Mesothelial cell of epicardium (in vitro differentiated cells): ENCODE measurements around the gene FAM83G. TPM values are rescaled to one million over a fixed set of nuclear protein-coding genes. Genes with fewer than 3 reads are reported as not detected.

Experiments used
- DNase-seq, 2 experiments: peaks; one replicate each; pipeline ENCODE4 v3.0.0; 2021; ENCODE audit warnings: low spot score in 2 of 2; ENCODE audit not compliant: unreplicated experiment in 2 of 2
- H3K27ac Mint-ChIP-seq: 2 replicates; pipeline ENCODE4 v1.8.0; 2021; ENCODE audit warnings: mixed read lengths
- H3K27me3 Mint-ChIP-seq: 2 replicates; pipeline ENCODE4 v1.8.0; 2021; ENCODE audit warnings: low read depth, mixed read lengths
- H3K36me3 Mint-ChIP-seq: 2 replicates; pipeline ENCODE4 v1.8.0; 2021; ENCODE audit warnings: mixed read lengths
- H3K4me1 Mint-ChIP-seq: 2 replicates; pipeline ENCODE4 v1.8.0; 2021; ENCODE audit warnings: mixed read lengths
- H3K4me3 Mint-ChIP-seq: 2 replicates; pipeline ENCODE4 v1.8.0; 2021; ENCODE audit warnings: mild to moderate bottlenecking, moderate library complexity, mixed read lengths
- H3K9me3 Mint-ChIP-seq: 2 replicates; pipeline ENCODE4 v1.8.0; 2021; ENCODE audit warnings: mixed read lengths
- total RNA-seq: library from RNA; stranded (reverse); gene quantifications from 3 replicates; pipeline ENCODE4 v1.2.1, GENCODE V29; 2021
- TF ChIP-seq, protein P1 (sequence below): fragments of 200-600 bp; sonication (generic); IDR thresholded peaks from one replicate; pipeline ENCODE4 v1.5.0; 2021; ENCODE audit warnings: antibody characterized with exemption; ENCODE audit not compliant: unreplicated experiment

FAM83G gene
- total RNA-seq, 1 donor from 2014 or later, result 14.5 TPM

DNA sequence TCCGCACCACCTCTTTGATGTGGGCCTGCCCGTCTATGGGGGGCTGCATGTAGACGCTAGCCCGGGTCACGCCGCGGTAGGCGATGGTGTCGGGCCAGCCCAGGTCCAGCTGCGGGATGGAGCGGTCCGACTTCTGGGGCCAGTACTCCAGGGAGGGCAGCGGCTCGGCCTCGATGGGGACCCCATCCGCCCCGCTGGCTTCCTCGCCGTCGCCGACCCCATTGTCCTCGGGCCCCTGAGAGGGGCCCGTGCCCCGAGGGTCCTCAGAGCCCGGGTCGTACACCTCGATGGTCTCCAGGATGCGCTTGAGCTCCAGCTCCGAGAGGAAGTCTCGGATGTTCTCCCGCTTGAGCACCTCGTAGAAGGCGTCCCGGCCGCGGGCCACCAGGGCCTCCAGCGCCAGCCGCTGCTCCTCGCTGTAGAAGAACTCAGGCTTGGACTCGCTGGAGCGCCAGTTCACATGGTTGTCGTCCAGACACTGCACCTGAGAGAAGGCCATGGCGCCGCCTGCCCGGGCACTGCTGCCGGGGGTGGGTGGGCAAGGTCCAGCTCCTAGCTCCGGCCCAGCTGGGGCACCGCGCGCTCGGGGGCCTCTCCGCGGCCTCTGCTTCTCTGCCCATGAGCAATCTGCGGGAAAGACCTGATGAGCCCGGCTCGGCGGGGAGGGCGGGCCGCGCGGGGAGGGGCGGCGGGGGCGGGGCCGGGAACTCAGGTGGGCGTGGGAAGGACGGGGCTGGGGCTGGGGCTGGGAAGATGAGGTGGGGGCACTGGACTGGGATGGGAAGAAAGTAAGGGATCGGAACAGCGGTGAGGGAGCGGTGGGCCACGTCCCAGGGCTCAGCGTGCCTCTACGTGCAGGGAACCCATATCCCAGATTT, 782 bp downstream of the FAM83G start:
- Mint-ChIP-seq H3K4me1 (peaks cover 30% of the 10 kb centered on the region), H3K4me3 (peak overlapping the region; percentile 82), H3K9me3 (peaks cover 4% of the 10 kb centered on the region), H3K27me3 (no peaks in the 10 kb centered on the region), H3K36me3 (no peaks in the 10 kb centered on the region), H3K27ac (peak overlapping the region; percentile 76)
- TF ChIP-seq, protein P1, sequence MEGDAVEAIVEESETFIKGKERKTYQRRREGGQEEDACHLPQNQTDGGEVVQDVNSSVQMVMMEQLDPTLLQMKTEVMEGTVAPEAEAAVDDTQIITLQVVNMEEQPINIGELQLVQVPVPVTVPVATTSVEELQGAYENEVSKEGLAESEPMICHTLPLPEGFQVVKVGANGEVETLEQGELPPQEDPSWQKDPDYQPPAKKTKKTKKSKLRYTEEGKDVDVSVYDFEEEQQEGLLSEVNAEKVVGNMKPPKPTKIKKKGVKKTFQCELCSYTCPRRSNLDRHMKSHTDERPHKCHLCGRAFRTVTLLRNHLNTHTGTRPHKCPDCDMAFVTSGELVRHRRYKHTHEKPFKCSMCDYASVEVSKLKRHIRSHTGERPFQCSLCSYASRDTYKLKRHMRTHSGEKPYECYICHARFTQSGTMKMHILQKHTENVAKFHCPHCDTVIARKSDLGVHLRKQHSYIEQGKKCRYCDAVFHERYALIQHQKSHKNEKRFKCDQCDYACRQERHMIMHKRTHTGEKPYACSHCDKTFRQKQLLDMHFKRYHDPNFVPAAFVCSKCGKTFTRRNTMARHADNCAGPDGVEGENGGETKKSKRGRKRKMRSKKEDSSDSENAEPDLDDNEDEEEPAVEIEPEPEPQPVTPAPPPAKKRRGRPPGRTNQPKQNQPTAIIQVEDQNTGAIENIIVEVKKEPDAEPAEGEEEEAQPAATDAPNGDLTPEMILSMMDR, result no peak
- peak in 1 of 2 experiments; percentile 70 for DNase-seq

DNA sequence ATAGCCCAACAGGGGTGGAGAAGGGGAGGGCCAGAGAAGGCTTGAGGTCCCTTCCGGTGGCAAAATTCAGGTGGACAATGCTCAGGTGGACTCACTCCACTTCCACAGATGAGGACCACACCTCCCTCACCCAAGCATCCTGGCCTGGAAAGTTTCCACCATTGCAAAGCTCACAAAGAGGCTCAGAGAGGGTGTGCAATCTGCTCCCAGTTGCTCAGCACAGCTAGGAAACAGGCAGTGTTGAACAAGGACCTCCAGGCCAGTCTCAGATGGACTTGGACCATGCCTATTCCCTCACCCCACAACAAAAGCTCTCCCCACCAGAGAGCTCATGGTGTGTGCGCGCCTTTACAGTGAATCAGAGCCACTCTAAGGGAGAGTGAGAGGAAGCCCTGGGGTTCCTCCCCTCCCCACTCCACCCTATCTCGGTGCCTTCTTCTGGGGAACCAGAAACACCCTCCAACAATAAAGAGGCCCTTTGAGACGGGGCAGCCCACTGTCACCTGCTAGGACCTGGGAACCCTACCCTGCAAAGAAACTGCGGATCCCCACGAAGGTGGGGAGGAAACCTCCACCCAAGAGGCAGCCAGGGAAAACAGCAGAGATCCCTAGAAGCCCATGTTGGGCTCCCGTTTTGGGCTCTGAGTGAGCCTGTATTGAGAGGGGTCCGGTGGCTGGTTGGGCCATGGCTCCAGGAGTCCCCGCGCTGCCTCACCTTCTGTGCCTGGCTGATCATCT, 1.6 kb downstream of the FAM83G start:
- TF ChIP-seq, protein P1, result no peak
- Mint-ChIP-seq H3K36me3 (no peaks in the 10 kb centered on the region), H3K4me1 (peaks cover 30% of the 10 kb centered on the region), H3K27me3 (no peaks in the 10 kb centered on the region), H3K9me3 (peaks cover 4% of the 10 kb centered on the region), H3K27ac (no peak overlapping the region), H3K4me3 (peak overlapping the region; percentile 82)
- no peak for DNase-seq

DNA sequence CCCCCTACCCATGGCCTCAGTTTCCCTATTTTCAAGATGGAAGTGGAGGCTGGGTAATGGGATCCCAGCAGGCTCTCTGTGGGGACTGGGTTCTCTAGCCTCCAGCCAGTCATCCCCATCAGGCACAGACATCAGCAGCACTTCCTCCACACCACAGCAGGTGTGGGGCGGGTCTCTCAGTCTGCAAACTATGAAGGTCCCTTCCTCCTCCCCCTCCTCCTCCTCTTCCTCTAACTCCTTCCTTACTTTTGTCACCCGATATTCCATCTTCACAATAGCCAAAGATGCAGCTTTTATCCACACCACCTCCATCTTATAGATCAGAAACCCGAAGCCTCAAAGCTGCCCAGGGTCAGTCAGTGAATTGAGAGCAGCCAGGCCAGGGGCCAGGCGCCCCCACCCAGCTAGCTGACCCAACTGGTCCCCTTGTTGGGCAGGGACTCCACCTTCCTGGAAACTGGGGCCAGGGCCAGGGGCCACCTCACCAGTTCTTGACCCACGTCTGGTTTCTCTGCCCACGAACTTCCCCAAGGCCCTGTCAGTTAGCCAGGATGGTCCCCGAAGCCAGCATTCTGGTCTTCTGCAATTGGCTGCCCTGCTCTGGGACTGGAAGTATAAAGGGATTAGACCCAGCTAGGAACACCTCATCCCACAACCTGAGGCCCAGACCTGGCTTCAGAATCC, 2.5 kb downstream of the FAM83G start:
- Mint-ChIP-seq H3K4me1 (peaks cover 30% of the 10 kb centered on the region), H3K4me3 (no peak overlapping the region), H3K27ac (no peak overlapping the region), H3K27me3 (no peaks in the 10 kb centered on the region), H3K36me3 (peaks cover 3% of the 10 kb centered on the region), H3K9me3 (peaks cover 1% of the 10 kb centered on the region)
- TF ChIP-seq, protein P1, result no peak
- no peak for DNase-seq

DNA sequence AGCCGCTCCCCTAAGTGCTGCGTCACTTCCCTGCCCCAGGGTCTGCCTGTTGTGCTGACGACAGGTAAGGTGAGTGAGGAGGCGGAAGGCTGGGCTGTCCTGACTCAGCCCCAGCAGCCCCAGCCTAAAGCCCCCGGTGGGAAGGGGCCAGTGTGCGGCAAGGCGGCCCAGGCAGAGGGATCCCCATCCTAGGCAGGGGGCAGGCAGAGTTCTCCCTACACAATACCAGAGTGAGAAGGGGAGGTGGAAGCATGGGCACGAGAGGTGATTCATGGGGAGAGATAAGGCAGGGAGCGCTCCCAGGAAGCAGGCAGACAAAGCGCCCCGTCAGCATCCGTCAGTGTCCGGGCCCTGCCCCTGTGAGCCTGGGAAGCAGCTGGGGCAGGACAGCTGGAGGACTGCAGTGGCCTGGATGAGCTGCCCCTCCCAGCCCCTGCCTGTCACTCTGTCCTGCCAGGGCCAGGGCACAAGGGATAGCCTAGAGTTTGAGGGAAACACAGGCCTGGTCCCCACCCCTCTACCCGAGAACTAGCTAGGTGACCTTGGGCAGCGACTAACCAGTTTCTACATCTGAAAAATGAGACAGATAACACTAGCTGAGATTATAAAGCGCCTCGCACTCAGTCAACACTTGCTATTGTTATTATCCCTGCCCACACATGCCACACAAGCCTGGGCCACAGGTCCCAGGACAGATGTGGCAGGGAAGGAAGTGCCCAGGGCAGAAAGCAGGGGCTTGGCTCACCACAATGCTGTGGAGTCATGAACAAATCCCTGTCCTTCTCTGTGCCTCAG, 3.8 kb downstream of the FAM83G start:
- peaks cover 11% of the 10 kb centered on the region for H3K36me3 Mint-ChIP-seq
- peak overlapping the region; percentile 16 for H3K27ac Mint-ChIP-seq
- TF ChIP-seq, protein P1, result no peak
- no peak for DNase-seq
- H3K4me3 Mint-ChIP-seq, result no peak overlapping the region
- H3K27me3 Mint-ChIP-seq, result no peaks in the 10 kb centered on the region
- H3K9me3 Mint-ChIP-seq, result peaks cover 6% of the 10 kb centered on the region
- H3K4me1 Mint-ChIP-seq, result peaks cover 30% of the 10 kb centered on the region

DNA sequence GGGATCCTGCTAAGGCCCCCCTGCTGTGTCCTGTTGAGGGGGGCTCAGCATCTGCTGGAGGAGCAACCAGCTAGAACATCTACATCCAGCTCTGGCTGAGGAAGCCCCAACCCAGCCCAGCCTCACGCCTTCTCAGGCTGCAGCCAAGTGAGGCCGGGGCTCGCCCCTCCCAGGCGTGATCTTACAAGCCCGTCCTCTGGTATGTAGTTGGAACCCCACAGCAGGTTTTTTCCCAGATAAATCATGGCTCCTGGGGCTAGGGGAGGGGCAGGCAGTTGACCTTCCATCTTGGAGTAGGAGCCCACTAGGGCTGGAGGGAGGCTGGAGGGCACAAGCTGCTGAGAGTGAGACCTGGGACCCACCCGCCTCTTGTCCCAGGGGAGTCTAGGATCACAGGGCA, 4.7 kb downstream of the FAM83G start:
- H3K27me3 Mint-ChIP-seq, result no peaks in the 10 kb centered on the region

More for the DNA sequence above, 4.7 kb downstream of the FAM83G start:
- peaks cover 16% of the 10 kb centered on the region for H3K36me3 Mint-ChIP-seq
- TF ChIP-seq, protein P1, result no peak
- H3K27ac Mint-ChIP-seq, result no peak overlapping the region
- H3K9me3 Mint-ChIP-seq, result peaks cover 12% of the 10 kb centered on the region
- peaks cover 30% of the 10 kb centered on the region for H3K4me1 Mint-ChIP-seq
- no peak overlapping the region for H3K4me3 Mint-ChIP-seq
- no peak for DNase-seq
